ENCODE data around the gene MYO1D.
"Not testable (repeated sequence)": the region's sequence is repeated elsewhere in the genome, so short reads cannot be mapped to it uniquely, and the experiment has no call there.

The MYO1D gene

DNA sequence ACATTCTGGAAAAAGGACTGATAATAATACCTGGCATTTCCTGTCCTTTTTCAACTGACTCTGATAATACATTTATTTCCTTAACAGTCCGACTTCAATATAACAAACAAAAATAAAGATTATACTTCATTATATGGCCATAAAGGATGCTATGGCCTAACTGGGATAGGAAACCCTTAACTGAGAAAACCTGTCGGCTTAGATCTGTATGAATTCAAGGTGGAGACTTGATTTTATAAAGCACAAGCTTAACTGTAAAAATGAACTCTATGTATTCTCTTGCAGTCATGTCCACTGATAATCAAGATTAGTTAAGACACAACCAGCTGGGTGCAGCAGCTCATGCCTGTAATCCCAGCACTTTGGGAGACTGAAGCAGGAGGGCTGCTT is 102.2 kb downstream of the MYO1D start:
- DNase-seq (ENCODE audit: low read depth, low spot score): no peak

DNA sequence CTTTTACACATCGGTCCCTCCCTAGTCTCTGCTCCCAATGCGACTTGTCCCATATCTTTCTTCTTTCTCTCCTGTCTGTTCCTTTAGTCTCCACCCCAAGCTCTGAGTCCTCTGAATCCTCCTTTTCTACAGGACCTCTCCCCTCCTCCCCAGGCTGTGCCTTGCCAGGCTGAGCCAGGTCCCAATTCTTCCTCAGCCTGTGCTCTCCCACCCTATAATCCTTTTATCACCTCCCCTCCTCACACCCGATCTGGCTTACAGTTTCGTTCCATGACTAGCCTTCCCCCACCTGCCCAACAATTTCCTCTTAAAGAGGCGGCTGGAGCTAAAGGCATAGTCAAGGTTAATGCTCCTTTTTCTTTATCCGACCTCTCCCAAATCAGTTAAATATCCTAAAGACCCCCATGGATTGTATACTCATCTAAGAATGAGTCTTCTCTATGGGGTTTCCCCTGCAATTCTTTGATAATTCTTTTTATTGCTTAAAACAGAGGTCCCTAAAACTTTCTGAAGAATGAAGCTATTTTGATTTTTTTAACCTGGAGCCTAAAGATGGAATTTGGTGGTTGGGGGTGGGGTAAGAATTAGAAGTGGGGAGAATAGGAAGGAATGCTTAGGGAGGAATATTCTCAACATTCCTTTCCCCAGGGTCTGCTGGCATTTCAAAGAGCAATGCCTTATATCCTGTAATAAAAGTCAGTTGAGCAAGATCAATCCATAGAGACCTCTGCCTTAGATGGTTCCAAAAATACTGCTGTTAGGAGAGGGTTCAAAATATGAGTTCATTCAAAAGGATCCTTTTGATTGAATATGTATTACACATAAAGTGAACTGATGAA is 102.8 kb downstream of the MYO1D start:
- DNase-seq (ENCODE audit: low read depth, low spot score): no peak

DNA sequence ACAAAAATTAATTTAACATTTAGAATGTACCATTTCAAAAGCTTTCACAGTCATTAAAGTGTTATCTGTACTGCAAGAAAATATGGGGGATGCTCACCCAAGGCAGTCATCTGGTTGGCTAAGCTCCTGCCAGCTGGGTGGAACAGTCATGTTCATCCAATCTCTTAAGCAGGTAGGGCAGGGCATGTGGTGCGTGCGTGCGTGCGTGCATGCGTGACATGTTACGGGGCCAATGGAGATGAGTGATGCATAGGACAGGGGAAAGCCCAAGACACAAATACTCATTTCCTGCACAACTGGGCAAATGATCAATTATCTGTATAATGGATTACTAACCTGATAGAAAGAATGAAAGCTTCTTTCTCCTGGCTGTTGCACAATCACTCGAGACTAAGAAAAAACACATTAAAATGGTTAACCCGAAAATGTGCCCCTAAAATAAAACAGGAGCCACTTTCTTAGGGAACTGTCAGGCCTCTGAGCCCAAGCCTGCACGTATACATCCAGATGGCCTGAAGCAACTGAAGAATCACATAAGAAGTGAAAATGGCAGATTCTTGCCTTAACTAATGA is 104.4 kb downstream of the MYO1D start:
- DNase-seq (ENCODE audit: low read depth, low spot score): no peak

DNA sequence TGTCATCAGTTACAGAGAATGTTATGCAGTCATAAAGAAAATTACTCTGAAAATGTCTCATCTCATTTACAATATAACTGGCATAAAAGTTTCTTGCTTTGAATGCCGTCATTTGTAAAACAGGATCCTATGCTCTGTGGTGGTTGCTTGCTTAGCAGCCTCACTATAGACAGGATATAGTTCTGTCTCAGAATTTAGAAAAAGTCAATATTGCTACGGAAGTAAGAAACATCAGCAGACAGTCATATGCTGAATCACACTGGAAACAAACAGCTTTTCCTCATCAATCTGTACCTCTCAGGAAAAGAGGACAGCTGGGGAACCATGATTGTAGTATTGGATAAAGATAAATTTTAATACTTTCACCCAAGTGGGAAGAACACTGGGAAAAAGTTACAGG is 105.5 kb downstream of the MYO1D start:
- DNase-seq (ENCODE audit: low read depth, low spot score): no peak

DNA sequence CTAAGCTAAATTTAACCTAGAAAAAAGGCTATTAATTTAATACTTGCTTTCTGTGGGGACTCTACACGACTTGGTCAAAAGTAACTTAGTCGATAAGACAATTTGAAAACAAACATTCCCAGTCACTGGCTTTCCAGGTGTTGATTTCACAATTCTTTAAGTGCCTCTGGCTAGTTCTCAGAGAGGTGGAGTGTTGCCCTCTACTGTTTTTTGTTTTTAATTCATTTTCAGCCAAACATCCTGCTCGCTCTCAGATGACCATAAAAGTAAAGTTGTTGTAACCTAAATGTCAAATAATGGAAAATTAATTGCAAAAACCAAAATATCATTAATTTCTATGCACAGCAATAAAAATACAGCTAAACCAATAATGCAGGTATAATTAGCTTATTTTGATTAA is 107.1 kb downstream of the MYO1D start:
- DNase-seq (ENCODE audit: low read depth, low spot score): no peak

DNA sequence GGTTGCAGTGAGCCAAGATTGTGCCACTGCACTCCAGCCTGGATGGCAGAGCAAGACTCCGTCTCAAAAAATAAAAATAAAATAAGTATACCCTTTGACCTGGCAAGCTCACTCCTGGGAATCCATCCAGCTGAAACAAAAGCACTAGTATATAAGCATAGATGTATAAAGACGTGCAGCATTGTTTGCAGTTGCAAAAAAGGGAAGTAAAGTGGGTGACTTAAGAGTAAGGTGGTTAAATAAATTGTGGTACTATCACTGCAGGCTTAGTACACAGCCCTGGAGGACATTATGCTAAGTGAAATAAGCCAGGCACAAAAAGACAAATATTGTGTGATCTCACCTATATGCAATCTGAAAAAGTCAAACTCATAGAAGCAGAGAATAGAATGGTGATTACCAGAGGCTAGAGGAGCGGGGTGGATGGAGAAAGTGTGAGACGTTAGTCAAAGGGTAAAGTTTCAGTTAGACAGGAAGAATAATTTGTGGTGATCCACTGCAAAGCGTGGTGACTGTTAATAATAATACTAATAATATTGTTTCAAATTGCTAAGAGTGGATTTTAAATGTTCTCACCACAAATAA is 113.0 kb downstream of the MYO1D start:
- no peak for DNase-seq (ENCODE audit: low read depth, low spot score)

DNA sequence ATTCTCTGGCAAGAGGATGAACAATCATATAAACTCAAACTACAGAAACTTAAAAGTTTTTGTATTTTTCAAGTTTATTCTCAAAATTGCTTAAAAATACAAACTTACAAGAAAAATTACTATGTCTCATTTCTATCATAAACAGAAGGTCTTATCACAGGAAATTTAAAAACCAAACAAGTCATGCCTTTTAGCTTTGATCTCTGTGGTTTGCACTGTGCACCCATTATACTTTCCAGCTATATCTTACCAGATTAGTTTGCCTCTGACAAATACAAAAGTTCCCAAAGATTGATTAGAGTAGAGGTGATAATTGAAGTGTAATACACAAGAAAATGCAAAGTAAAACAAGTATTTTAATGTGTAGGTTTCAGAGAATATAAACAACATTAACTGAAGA is 117.4 kb downstream of the MYO1D start:
- no peak for DNase-seq (ENCODE audit: low read depth, low spot score)

DNA sequence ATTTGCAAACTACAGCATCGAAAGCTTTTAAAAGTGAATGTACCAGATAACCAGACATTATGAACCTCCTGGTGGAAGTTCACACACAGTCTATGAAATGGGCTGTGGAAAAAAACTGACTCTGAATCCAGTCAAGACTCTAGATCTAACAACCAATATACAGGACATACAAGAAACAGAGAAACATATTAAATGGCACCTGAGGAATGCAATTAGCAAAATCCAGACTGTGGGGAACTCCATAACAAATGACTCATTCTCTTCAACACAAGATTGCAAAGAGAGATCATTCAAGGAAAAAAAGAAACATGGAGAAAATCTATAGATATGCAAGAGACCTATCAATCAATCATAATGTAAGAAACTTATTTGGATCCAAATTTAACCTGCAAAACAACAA is 119.0 kb downstream of the MYO1D start:
- no peak for DNase-seq (ENCODE audit: low read depth, low spot score)

DNA sequence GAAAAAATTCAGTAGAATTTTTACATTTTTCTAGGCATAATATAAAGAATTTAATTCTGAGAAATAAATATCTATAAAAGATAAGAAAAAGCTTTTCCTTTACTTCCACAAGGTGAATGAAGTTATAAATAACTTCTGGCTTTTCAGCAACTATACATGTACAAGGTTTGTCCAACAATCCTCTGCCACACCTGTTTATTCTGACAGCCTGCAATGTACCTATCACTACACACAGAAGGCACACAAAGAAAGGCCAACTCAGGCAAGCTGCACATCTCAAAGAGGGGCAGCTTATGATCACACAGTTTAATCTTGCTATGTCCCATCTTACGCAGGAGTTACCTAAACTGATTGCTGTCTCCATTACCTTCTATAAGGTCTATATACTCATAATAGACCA is 120.2 kb downstream of the MYO1D start:
- no peak for DNase-seq (ENCODE audit: low read depth, low spot score)

DNA sequence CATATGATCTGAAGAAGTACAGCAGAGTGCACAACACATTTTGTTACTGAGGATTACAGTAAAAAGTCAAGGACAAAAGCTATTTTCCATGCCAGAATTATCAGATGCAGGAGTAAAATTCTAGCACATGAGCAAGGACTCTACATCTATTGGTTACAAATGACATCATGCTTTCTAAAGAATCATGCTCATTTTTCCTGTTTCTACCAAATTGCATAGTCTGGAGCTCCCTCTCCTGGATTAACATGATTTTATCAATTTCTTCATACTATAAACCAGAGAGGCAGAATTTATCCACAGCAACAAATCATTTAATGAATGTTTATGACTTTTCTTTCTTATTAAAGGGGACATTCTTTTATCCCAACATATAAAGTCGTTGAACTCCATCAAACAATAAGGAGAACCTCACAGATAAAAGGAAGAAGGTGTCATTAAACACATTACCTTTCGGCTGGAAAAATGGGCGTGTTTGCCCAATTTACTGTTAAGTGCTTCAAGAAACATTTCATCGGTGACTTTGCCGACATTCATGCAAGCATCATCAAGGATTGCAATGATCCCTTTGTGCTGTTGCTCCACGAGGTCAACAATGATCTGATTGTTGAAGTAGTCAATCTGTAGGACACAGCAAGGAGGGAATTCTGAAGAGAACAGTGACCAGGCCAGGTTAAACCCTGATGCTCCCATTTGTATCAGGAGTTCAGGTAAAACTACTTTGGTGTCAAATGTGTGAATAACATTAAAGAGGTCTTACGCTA is 121.7 kb downstream of the MYO1D start:
- no peak for DNase-seq (ENCODE audit: low read depth, low spot score)

DNA sequence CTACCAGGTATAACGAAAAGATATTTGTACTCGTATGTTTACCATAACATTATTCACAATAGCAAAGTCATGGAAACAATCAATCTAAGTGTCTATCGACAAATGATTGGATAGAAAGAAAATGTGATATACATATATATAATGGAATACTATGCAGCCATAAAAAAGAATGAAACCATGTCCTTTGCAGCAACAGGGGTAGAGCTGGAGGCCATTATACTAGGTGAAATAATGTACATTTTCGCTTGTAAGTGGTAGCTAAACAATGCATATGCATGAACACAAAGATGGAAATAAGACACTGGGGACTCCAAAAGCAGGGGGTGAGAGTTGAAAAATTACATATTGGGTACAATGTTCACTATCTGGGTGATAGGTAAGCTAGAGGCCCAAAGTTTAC is 124.0 kb downstream of the MYO1D start:
- DNase-seq (ENCODE audit: low read depth, low spot score): no peak

DNA sequence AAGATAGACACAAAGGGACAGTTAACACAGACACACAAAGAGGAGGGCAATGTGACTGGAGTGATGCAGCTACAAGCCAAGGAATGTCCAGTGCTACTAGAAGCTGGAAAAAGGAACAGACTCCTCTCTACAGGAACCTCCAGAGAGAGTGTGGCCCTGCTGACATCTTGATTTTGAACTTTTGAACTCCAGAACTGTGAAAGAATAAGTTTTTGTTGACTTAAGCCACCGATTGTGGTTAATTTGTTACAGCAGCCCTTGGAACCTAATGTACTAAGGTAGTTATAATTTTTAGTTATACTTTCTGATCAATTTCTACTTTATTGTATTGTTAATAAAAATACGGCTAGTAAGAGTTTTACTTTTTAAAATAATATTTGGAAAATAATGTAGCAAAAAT is 129.1 kb downstream of the MYO1D start:
- DNase-seq (ENCODE audit: low read depth, low spot score): no peak

DNA sequence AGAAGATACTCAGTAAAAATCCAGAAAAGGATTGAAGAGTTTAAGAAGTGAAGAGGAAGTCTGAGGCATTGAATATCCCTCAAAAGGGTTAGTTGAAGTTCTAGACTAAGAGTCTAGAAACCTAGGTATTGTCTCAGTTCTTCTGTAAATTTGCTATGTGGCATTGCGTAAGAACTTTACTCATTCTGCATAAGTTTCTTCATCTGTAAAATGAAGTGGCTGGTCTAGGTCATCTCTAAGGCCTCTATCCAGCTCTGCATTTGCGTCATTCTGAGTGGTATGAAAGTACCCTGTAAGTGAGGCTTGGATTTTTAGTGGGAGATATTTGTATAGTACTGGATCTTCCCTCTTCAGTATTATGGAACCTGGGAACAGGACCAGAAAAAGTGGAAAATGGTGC is 130.2 kb downstream of the MYO1D start:
- no peak for DNase-seq (ENCODE audit: low read depth, low spot score)

DNA sequence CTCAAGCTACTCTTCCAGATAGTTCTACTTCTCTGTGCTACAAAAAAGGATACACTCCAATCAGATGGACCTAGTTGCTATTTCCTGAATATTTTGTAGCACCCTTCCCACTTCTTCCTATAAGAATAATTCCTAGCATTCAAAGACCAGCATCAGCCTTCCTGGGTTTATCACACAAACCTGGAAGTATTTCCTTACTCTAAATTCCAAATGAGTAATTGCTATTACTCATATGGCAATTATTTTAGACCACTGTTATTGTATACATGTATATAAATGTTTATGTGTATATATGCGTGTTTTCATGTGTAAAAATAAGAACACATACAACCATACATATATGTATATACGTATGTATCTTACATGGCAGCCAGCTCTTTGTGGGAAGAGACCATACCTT is 130.6 kb downstream of the MYO1D start:
- DNase-seq (ENCODE audit: low read depth, low spot score): no peak

DNA sequence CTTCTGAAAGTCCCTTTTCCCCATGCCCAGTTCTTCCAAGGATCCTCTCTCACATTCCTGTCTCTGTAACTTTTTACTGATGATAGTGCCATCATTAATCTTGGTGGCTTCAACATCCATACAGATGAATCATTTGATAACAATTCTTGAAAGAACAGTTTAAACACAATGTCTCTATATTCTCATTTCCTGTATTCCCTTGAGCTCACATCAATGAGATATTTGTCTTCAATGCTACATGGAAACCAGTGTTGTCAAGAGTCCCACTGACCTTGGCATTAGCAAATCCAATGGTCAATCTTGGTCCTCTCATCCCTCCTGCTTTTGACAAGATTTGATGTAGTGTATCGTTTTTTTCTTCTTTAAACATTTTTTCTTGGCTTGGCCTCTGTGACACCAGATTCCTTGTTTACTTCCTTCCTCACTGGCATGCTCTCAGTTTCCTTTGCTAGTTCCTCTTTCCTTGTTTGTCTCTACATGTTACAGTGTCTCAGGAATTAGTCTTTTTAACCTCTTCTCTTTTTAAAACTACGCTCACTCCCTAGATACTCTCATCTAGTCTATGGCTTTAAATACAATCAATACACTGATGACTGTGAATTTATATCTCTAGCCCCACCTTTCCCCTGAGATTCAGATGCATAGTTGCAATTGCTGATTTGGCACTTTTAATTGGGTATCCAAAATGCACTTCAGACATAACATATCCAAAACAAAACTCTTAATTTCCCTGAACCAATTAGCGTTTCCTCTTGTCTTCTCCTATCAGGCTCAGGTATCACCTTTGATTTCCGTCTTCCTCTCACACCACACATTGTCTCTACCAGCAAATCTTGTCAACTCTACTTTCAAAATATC is 134.0 kb downstream of the MYO1D start:
- no peak for DNase-seq (ENCODE audit: low read depth, low spot score)

DNA sequence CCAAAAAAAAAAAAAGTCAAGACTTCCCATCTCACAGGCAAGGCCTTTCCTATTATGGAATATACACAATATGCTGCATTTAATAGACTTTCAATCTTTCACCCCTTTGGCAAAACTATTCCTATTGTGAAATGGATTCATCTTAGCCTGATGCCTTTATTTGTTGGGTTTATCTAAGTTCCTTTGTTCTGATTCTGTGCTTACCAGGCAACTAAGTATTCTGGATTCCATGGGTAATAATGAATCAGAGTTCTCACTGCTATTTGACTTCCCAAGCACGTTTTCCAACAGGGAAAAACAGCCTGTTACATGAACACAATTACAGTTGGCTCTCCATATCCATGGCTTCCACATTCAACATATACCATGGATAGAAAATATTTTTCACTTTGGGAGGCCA is 135.5 kb downstream of the MYO1D start:
- DNase-seq (ENCODE audit: low read depth, low spot score): no peak

DNA sequence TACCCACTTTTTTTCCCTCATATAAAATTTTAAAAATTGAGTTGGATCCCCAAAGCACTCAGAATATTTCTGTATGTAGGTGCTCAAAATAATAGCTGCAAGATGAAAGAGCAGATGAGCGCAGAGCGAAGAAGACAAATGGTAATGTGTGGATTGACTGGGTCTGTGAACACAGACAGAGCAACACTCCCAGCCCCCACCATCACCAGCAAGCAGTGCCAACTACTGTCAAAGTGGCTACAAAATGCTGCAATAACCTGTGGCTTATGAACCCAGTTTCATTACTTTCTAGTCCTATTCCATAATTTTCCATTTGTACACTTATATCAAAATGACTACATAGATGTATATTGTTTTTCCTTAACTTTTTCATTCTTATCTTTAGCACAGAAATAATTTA is 137.2 kb downstream of the MYO1D start:
- DNase-seq (ENCODE audit: low read depth, low spot score): no peak

DNA sequence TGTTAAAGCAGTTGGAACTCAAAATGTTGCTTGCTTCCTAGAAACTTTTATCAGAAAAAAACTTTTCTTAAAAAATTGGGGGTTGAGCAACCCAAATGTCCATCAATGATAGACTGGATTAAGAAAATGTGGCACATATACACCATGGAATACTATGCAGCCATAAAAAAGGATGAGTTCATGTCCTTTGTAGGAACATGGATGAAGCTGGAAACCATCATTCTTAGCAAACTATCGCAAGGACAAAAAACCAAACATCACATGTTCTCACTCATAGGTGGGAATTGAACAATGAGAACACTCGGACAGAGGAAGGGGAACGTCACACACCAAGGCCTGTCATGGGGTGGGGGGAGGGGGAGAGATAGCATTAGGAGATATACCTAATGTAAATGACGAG is 137.8 kb downstream of the MYO1D start:
- DNase-seq (ENCODE audit: low read depth, low spot score): not testable (repeated sequence)

DNA sequence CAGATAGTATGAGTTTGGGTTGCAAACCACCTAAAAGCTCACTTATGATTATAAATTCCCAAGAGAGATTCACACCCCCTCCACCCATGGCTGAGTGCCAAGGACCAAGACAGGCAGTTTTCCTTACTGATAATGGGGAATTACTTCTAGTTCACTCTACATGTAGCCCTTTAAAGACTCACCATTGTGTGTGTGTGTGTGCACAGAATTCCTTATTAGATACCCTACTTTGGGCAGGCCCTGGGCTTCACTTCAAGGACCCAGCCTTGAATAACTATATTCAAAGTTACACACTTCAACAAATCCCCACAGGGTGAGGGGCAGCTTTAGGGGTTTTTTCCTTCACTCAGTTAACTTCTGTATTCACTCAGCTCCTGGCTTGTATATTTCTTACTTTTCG is 143.5 kb downstream of the MYO1D start:
- DNase-seq (ENCODE audit: low read depth, low spot score): no peak

DNA sequence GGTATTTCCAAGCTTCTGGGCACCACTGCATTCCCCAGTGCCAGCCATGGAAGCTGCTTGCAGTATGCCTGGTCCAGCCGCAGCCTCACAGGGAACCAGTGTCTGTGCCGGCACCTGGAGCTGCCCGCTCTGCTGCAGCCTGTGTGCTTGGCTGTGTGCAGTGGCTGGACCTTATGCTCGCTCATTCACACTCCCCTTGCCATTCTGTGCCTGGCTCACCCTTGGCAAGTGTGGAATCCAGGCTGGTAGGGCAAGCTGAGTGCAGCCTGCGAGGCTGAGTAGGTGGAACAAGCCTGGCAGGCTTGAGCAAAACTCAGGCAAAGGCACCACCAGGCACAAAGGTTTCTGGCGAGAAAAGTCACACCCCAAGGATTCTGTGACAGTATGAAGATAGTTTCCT is 144.0 kb downstream of the MYO1D start:
- no peak for DNase-seq (ENCODE audit: low read depth, low spot score)

DNA sequence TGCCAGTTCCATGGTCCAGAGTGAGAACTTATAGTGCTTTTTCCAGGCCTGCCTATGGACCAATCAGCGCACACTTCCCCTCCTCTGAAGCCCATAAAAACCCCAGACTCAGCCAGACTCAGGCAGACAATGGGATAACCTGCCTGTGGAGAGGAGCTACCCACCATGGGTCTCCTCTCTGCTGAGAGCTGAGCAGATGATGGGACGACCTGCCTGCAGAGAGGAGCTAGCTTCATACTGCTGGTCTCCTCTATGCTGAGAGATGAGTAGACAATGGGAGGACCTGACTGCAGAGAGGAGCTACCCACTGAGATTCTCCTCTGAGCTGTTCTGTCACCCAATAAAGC is 144.7 kb downstream of the MYO1D start:
- DNase-seq (ENCODE audit: low read depth, low spot score): no peak
